Measurements from ENCODE around the gene INSYN1.

Gene INSYN1

GRCh38 chr15:73773428-73773827 lies 20.3 kb upstream of the INSYN1 start:
- no peak for DNase-seq

GRCh38 chr15:73771385-73772045 lies 18.4 kb upstream of the INSYN1 start:
- DNase-seq, result no peak

- DNase-seq, result no peak
Observed at GRCh38 chr15:73770050-73770449, 16.9 kb upstream of the INSYN1 start.

GRCh38 chr15:73767806-73768501 lies 14.8 kb upstream of the INSYN1 start:
- no peak for DNase-seq

- DNase-seq, result no peak
Observed at GRCh38 chr15:73766598-73766997, 13.4 kb upstream of the INSYN1 start.

- DNase-seq, result no peak
Observed at GRCh38 chr15:73765778-73766177, 12.6 kb upstream of the INSYN1 start.

- no peak for DNase-seq
Observed at GRCh38 chr15:73763931-73764330, 10.8 kb upstream of the INSYN1 start.

GRCh38 chr15:73760330-73761329 lies 7.5 kb upstream of the INSYN1 start:
- DNase-seq, result no peak

GRCh38 chr15:73758461-73758860 lies 5.3 kb upstream of the INSYN1 start:
- DNase-seq, result no peak

- no peak for DNase-seq
Observed at GRCh38 chr15:73757571-73757970, 4.4 kb upstream of the INSYN1 start.

GRCh38 chr15:73756947-73757513 lies 3.9 kb upstream of the INSYN1 start:
- DNase-seq, result no peak

GRCh38 chr15:73756390-73756789 lies 3.2 kb upstream of the INSYN1 start:
- DNase-seq, result no peak

- no peak for DNase-seq
Observed at GRCh38 chr15:73755946-73756345, 2.8 kb upstream of the INSYN1 start.

- no peak for DNase-seq
Observed at GRCh38 chr15:73755481-73755880, 2.3 kb upstream of the INSYN1 start.

GRCh38 chr15:73754461-73754860 lies 1.3 kb upstream of the INSYN1 start:
- no peak for DNase-seq

- DNase-seq, result no peak
Observed at GRCh38 chr15:73752806-73753193, 351 bp downstream of the INSYN1 start.

- DNase-seq, result no peak
Observed at GRCh38 chr15:73751899-73752805, 999 bp downstream of the INSYN1 start.

GRCh38 chr15:73751511-73751898 lies 1.6 kb downstream of the INSYN1 start:
- no peak for DNase-seq

GRCh38 chr15:73750951-73751350 lies 2.2 kb downstream of the INSYN1 start:
- no peak for DNase-seq

GRCh38 chr15:73750438-73750837 lies 2.7 kb downstream of the INSYN1 start:
- DNase-seq, result no peak

- DNase-seq, result no peak
Observed at GRCh38 chr15:73749971-73750370, 3.2 kb downstream of the INSYN1 start.

GRCh38 chr15:73749533-73749932 lies 3.6 kb downstream of the INSYN1 start:
- DNase-seq, result no peak
